Suprapubic skin (tissue), 4 donors: ENCODE measurements around the gene CENPS.

ENCODE experiments used
- EP300 ChIP-seq: sonication (generic); formaldehyde crosslinking; IDR thresholded peaks from one replicate; pipeline ENCODE4 v1.6.1; 2017; ENCODE audit warnings: antibody characterized with exemption
- POLR2AphosphoS5 ChIP-seq, 3 donors: sonication (generic); formaldehyde crosslinking; IDR thresholded peaks; one replicate each; pipeline ENCODE4 v1.6.1; 2017; ENCODE audit warnings: antibody characterized with exemption in 3 of 3
- TF ChIP-seq, protein P1 (sequence below), 2 donors: fragments of 200-600 bp in 1 of 2; fragments of 450-650 bp in 1 of 2; sonication (generic) in 1 of 2; IDR thresholded peaks; one replicate each; pipeline ENCODE4 v1.5.1; 2016 to 2019; ENCODE audit warnings: antibody characterized with exemption in 2 of 2, mild to moderate bottlenecking in 1 of 2, moderate library complexity in 1 of 2

- TF ChIP-seq, protein P1, sequence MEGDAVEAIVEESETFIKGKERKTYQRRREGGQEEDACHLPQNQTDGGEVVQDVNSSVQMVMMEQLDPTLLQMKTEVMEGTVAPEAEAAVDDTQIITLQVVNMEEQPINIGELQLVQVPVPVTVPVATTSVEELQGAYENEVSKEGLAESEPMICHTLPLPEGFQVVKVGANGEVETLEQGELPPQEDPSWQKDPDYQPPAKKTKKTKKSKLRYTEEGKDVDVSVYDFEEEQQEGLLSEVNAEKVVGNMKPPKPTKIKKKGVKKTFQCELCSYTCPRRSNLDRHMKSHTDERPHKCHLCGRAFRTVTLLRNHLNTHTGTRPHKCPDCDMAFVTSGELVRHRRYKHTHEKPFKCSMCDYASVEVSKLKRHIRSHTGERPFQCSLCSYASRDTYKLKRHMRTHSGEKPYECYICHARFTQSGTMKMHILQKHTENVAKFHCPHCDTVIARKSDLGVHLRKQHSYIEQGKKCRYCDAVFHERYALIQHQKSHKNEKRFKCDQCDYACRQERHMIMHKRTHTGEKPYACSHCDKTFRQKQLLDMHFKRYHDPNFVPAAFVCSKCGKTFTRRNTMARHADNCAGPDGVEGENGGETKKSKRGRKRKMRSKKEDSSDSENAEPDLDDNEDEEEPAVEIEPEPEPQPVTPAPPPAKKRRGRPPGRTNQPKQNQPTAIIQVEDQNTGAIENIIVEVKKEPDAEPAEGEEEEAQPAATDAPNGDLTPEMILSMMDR (IDR thresholded peaks at IDR 0.05): no peak
- no peak for TF ChIP-seq EP300
- no peak for TF ChIP-seq POLR2AphosphoS5 (IDR thresholded peaks at IDR 0.05)
These were observed 31.9 kb upstream of the CENPS start for GRCh38 chr1:10398278-10398733.
